GM21381 (cell line): ENCODE measurements around the gene FFAR3.
"Not testable (repeated sequence)": the region's sequence is repeated elsewhere in the genome, so short reads cannot be mapped to it uniquely, and the experiment has no call there.

Experiments
- ATAC-seq: cut with Tn5 transposase; IDR thresholded peaks from one replicate; pipeline ENCODE4 v1.9.1; 2021; ENCODE audit warnings: mild to moderate bottlenecking, moderate library complexity; ENCODE audit not compliant: unreplicated experiment

The FFAR3 gene

DNA sequence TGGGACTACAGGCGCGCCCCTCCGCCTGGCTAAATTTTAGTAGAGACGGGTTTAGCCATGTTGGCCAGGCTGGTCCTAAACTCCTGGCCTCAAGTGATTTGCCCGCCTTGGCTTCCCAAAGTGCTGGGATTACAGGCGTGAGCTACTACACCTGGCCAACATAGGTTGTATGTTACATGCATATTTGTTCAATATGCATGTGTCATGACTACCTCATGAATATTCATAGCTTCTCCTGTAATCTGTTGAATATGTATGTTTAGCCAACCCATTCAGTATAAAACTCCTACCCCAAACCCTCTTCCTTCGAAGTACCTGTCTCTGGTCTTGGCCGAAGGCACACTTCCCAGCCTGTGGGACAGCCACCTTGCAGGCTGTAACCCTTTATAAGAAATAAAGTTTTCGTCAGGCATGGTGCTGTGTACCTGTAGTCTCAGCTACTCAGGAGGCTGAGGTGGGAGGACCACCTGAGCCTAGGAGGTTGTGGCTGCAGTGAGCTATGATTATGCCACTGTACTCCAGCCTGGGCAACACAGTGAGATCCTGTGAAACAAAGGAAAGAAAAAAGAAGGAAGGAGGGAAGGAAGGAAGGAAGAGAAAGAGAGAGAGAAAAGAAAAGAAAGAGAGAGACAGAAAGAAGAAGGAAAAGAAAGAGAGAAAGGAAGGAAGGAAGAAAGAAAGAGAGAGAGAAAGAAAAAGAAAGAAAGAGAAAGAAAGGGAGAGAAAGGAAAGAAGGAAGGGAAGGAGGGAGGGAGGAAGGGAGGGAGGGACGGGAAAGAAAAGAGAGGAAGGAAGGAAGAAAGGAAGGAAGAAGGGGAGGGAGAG is 41.9 kb downstream of the FFAR3 start:
- no peak for ATAC-seq

DNA sequence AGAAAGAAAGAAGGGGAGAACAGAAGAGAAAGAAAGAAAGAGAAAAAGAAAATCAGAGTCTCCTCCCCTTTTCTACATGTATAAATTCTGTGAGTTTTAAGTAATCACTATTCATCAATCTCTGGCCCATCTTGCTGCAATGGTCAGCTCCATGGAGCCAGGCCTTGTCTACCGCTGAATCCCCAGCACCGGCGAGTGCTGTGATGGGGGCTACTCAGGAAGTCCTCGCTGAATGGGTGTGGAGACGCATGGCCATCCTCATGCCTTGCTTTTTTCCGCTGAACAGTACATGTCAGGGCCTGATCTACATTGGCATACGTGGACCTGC is 42.5 kb downstream of the FFAR3 start:
- ATAC-seq = no peak

DNA sequence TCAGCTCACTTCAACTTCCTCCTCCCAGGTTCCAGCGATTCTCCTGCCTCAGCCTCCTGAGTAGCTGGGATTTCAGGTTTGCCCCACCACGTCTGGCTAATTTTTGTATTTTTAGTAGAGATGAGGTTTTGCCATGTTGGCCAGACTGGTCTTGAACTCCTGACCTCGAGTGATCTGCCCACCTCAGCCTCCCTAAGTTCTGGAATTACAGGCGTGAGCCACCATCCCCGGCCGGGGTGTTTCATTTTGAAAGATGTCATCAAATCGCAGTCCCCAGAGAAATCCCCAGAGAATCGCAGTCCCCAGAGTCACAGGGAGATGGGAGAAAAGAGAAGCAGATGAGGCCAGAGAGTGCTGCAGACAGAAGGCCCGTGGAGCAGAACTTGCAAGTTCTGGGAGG is 43.2 kb downstream of the FFAR3 start:
- ATAC-seq = not testable (repeated sequence)

DNA sequence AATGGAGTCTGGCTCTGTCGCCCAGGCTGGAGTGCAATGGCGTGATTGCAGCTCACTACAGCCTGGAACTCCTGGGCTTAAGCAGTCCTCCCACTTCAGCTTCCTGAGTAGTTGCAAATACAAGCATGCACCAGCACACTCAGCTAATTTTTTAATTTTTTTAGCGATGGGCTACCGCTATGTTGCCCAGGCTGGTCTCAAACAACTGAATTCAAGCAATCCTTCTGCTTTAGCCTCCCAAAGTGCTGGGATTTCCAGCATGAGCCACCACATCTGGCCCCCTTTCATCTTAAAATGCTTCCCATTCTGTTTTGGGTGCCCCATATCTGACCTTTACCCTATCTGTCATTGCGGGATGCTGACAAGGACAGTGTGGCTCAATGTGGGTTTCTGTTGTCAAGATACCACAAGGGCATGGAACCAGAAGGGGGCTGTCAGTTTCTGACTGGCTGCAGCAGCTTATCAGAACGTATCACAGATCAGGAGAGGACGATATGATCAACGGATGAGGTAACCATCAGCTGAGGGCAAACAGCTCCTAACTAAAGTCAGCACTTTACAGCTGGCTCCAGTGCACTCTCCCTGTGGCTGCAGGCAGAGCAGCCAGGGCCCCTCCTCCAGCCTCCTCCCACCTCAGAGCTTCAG is 45.0 kb downstream of the FFAR3 start:
- ATAC-seq = no peak

DNA sequence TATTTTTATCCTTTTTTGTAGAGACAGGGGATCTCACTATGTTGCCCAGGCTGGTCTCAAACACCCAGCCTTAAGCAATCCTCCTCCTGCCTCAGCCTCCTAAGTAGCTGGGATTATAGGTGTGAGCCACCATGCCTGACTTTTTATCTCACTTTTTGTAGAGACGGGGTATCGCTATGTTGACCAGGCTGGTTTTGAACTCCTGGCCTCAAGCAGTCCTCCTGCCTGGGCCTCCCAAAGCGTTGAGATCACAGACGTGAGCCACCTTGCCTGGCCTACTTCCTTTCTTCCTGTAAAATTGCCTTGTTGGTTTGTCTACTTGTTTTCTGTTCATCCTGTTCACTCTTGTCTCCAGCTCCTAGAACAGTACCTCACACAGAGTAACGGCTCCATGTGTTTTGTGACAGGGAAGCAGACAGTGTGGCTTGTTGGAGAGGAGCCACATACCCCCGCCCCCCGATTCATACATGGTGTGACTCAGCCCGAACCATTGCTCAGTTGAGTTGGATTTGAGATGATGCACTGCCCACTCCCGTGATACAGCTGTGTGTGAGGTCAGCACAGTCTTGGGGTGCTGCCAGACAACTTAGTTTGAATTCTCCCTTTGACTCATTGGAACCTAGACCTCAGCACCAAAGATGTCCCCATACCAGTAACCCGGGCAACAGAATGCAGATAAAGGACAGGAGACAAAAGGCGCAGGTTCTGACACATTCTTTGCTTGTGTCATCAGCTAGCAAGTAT is 46.8 kb downstream of the FFAR3 start:
- ATAC-seq = peak; percentile 44

DNA sequence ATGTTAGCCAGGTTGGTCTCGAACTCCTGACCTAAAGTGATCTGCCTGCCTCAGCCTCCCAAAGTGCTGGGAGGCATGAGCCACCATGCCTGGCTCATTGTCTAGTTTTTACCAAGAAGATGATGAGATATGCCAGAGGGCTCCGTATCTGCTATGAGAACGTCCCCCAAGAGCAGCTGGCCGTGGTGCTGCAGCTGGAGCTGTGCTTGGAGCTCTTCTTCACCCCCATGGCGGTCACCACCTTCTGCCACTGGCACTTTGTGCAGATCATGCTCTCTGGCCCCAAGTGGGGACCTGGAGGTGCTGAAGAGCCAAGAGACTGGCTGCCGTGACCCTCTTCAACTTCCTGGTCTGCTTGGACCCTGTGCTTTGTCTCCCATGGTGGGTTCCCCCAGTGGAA is 49.4 kb downstream of the FFAR3 start:
- no peak for ATAC-seq

DNA sequence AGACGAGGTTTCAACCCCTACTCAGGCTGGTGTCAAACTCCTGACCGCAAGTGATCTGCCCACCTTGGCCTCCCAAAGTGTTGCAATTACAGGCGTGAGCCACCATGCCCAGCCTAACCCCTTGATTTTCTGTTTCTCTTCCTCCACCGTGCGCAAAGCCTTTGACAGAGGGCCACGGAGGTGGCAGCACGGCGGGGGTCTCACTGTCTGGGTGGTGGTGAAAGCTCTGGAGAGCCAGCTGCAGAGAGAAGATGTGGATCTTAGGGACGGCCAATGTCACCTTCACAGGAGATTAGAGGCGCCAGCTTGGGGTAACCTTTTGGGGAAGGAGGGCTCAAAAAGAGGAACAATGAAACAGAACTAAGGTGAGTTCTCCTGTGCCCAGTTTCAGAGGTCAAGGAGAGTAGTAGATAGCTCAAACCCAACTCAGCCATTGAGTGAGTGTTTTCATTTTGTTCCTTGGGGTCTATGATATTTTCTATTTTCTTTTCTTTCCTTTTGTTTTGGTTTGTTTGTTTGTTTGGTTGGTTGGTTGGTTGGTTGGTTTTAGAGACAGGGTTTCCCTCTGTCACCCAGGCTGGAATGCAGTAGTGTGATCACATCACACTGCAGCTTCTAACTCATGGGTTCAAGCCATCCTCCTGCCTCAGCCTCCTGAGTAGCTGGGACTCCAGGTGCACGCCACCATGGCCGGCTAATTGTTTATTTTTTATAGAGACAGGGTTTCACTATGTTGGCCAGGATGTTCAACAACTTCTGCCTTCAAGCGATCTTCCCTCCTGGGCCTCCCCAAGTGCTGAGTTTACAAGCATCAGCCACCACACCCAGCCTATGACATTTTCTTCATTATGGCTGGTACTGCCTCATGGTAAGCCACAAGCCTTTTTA is 50.3 kb downstream of the FFAR3 start:
- ATAC-seq = peak; percentile 74

DNA sequence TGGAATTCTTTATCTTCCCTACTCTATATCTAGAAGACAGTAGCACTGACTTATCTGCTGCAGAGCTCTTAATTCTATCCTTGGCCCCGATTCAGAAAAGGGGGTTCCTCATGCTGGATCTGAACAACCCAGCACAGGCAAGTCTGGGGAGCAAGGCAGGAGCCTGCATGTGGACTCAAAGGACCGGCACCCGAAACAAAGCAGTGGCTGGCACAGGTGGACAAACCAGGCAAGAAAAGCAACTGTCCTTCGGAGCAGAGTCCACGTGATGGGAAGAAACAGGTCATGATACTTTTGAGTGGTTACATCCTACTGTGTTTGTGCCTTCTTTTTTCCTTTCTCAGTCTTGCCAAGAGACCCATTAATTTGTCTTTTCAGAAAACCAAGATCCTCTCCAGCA is 50.9 kb downstream of the FFAR3 start:
- no peak for ATAC-seq
